Keratinocyte (primary cell): ENCODE results near the gene METTL22.
A peak's percentile ranks its signal among the peaks of the same experiment; 100 is the strongest.

Experiments
- EZH2 ChIP-seq: IDR thresholded peaks from one replicate; pipeline ENCODE4 v1.6.1; 2012; ENCODE audit warnings: inconsistent platforms, mild to moderate bottlenecking, low read length, moderate library complexity
- TF ChIP-seq, protein P1 (sequence below), 3 experiments: IDR thresholded peaks in 1 of 3; conservative IDR thresholded peaks in 1 of 3; optimal IDR thresholded peaks in 1 of 3; 2 replicates in 2 of 3; 3 replicates in 1 of 3; pipeline versions ENCODE3 to v1.5.1; 2011; ENCODE audit warnings: low read length in 3 of 3, mild to moderate bottlenecking in 3 of 3, moderate library complexity in 2 of 3, control low read depth in 1 of 3, inconsistent platforms in 1 of 3; ENCODE audit not compliant: insufficient read depth in 2 of 3; ENCODE audit errors: extremely low read depth in 1 of 3

DNA sequence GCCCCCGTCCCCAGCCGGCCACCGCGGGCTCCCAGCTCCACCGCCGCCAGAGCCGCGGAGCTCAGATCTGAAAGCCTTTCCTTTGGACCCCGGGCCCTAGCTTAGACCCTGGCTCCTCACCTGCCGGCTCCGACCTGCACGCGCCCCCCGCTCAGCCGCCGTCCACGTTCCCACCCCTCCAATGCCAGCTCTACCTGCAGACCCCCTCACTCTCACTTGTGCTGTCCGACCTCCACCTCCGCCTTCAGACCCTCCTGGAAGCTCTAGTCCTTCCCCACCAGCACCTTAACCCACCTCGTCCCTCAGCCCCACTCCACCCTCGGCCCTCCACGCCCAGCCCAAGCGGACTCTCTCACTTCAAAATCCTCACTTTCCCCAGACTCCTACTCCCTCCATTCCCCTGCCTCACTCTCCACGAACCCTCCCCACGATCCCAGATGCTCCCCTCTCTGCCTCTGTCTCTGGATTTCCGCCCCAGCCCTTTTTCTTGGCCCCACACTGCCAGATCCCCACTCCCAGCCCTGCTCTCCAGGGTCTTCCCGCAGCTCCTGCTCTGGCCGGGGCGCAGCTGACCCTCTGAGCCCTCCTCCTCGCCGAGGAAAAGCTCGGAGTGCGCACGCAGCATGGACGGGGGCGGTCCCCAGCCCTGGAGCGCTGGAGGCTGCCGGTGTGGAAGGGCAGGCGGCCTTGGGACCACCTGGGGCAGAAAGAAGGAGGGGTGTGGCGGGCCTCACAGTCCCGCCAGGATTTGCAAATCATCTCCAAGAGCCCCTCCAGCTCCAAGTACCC lies 31.4 kb upstream of the METTL22 start, which contains the start of gene TMEM114:
- TF ChIP-seq, protein P1, sequence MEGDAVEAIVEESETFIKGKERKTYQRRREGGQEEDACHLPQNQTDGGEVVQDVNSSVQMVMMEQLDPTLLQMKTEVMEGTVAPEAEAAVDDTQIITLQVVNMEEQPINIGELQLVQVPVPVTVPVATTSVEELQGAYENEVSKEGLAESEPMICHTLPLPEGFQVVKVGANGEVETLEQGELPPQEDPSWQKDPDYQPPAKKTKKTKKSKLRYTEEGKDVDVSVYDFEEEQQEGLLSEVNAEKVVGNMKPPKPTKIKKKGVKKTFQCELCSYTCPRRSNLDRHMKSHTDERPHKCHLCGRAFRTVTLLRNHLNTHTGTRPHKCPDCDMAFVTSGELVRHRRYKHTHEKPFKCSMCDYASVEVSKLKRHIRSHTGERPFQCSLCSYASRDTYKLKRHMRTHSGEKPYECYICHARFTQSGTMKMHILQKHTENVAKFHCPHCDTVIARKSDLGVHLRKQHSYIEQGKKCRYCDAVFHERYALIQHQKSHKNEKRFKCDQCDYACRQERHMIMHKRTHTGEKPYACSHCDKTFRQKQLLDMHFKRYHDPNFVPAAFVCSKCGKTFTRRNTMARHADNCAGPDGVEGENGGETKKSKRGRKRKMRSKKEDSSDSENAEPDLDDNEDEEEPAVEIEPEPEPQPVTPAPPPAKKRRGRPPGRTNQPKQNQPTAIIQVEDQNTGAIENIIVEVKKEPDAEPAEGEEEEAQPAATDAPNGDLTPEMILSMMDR (optimal IDR thresholded peaks at IDR 0.05 in 1 of 3, IDR thresholded peaks at IDR 0.05 in 1 of 3, conservative IDR thresholded peaks at IDR 0.05 in 1 of 3; ENCODE audit: extremely low read depth in 1 of 3, insufficient read depth in 2 of 3, low read length in 3 of 3) = no peak
- peak; percentile 84 for TF ChIP-seq EZH2
